H9 (cell line): ENCODE data around the gene MATN1. TPM values are rescaled to one million over a fixed set of nuclear protein-coding genes. Genes with fewer than 3 reads are reported as not detected.

Experiments
- DNase-seq: peaks from one replicate; pipeline ENCODE4 v3.0.0-alpha.2; 2017
- H2AFZ ChIP-seq: one replicate; pipeline ENCODE4 v1.6.1; 2013; ENCODE audit warnings: mild to moderate bottlenecking, low read length, control low read depth, moderate library complexity
- H2AK5ac ChIP-seq: 2 replicates; pipeline ENCODE4 v1.6.1; 2013; ENCODE audit warnings: low read length, control low read depth, mixed read lengths; ENCODE audit not compliant: insufficient read length
- H2BK120ac ChIP-seq: one replicate; pipeline ENCODE4 v1.6.1; 2013; ENCODE audit warnings: low read depth, mild to moderate bottlenecking, low read length, control low read depth, inconsistent platforms; ENCODE audit not compliant: poor library complexity, severe bottlenecking
- H2BK12ac ChIP-seq: 2 replicates; pipeline ENCODE4 v1.6.1; 2013; ENCODE audit warnings: low read length, control low read depth, mixed read lengths, low read depth; ENCODE audit not compliant: insufficient read length
- H2BK15ac ChIP-seq: 2 replicates; pipeline ENCODE4 v1.6.1; 2013; ENCODE audit warnings: low read depth, low read length, control low read depth
- H2BK20ac ChIP-seq: one replicate; pipeline ENCODE4 v1.6.1; 2013; ENCODE audit warnings: low read depth, mild to moderate bottlenecking, low read length, control low read depth, inconsistent platforms; ENCODE audit not compliant: poor library complexity, severe bottlenecking
- H2BK5ac ChIP-seq: 2 replicates; pipeline ENCODE4 v1.6.1; 2013; ENCODE audit warnings: low read length, control low read depth, mixed read lengths; ENCODE audit not compliant: insufficient read length
- H3K14ac ChIP-seq: 2 replicates; pipeline ENCODE4 v1.6.1; 2013; ENCODE audit warnings: low read length, control low read depth; ENCODE audit not compliant: insufficient read depth
- H3K18ac ChIP-seq: 2 replicates; pipeline ENCODE4 v1.6.1; 2013; ENCODE audit warnings: low read depth, mild to moderate bottlenecking, mixed read lengths, low read length, control low read depth; ENCODE audit not compliant: insufficient read length
- H3K23ac ChIP-seq: 2 replicates; pipeline ENCODE4 v1.6.1; 2013; ENCODE audit warnings: low read length, control low read depth, mixed read lengths, low read depth; ENCODE audit not compliant: insufficient read length
- H3K23me2 ChIP-seq: 2 replicates; pipeline ENCODE4 v1.6.1; 2013; ENCODE audit warnings: low read depth, mild to moderate bottlenecking, mixed read lengths, low read length, control low read depth; ENCODE audit not compliant: insufficient read length, poor library complexity, severe bottlenecking
- H3K27ac ChIP-seq: 2 replicates; pipeline ENCODE4 v1.5.1; 2013; ENCODE audit warnings: low read length, control low read depth, mixed read lengths, low read depth; ENCODE audit not compliant: insufficient read length
- H3K27me3 ChIP-seq: 2 replicates; pipeline ENCODE4 v1.6.1; 2013; ENCODE audit warnings: low read length, control low read depth, inconsistent platforms; ENCODE audit not compliant: insufficient read depth
- H3K4ac ChIP-seq: 2 replicates; pipeline ENCODE4 v1.6.1; 2013; ENCODE audit warnings: low read depth, mild to moderate bottlenecking, control low read depth, inconsistent platforms, low read length, moderate library complexity
- H3K4me1 ChIP-seq: 2 replicates; pipeline ENCODE4 v1.6.1; 2013; ENCODE audit warnings: low read length, control low read depth, inconsistent platforms; ENCODE audit not compliant: insufficient read depth
- H3K4me2 ChIP-seq: 2 replicates; pipeline ENCODE4 v1.6.1; 2013; ENCODE audit warnings: low read length, control low read depth, mixed read lengths; ENCODE audit not compliant: insufficient read length, insufficient read depth
- H3K56ac ChIP-seq: 2 replicates; pipeline ENCODE4 v1.6.1; 2013; ENCODE audit warnings: low read depth, mild to moderate bottlenecking, mixed read lengths, low read length, control low read depth; ENCODE audit not compliant: insufficient read length
- H3K79me1 ChIP-seq: 2 replicates; pipeline ENCODE4 v1.6.1; 2013; ENCODE audit warnings: low read depth, mild to moderate bottlenecking, moderate library complexity, low read length, control low read depth, inconsistent platforms; ENCODE audit not compliant: insufficient read depth, poor library complexity, severe bottlenecking
- H3K79me2 ChIP-seq: 2 replicates; pipeline ENCODE4 v1.6.1; 2013; ENCODE audit warnings: low read length, control low read depth, inconsistent platforms; ENCODE audit not compliant: insufficient read depth
- H3K9ac ChIP-seq: 2 replicates; pipeline ENCODE4 v1.6.1; 2013; ENCODE audit warnings: low read length, control low read depth, mixed read lengths; ENCODE audit not compliant: insufficient read length; ENCODE audit errors: extremely low read depth
- H3K9me3 ChIP-seq: one replicate; pipeline ENCODE4 v1.6.1; 2013; ENCODE audit warnings: low read depth, low read length, inconsistent platforms; ENCODE audit not compliant: control insufficient read depth
- H3T11ph ChIP-seq: one replicate; pipeline ENCODE4 v1.6.1; 2013; ENCODE audit warnings: mild to moderate bottlenecking, low read length, control low read depth, inconsistent platforms
- H4K20me1 ChIP-seq: one replicate; pipeline ENCODE4 v1.6.1; 2013; ENCODE audit not compliant: control insufficient read depth, insufficient read length, insufficient read depth
- H4K5ac ChIP-seq: 2 replicates; pipeline ENCODE4 v1.6.1; 2013; ENCODE audit warnings: low read depth, mild to moderate bottlenecking, mixed read lengths, low read length, control low read depth; ENCODE audit not compliant: insufficient read length
- H4K8ac ChIP-seq: replicated peaks from 2 replicates; pipeline ENCODE4 v1.6.1; 2013; ENCODE audit warnings: low read length, control low read depth, mixed read lengths, low read depth; ENCODE audit not compliant: insufficient read length
- H4K91ac ChIP-seq: 2 replicates; pipeline ENCODE4 v1.6.1; 2013; ENCODE audit warnings: low read depth, mild to moderate bottlenecking, moderate library complexity, mixed read lengths, low read length, control low read depth; ENCODE audit not compliant: insufficient read length
- H3K27ac Mint-ChIP-seq, 3 experiments: 2 replicates in 2 of 3; 3 replicates in 1 of 3; pipeline ENCODE4 v1.8.0; 2020 to 2021; ENCODE audit warnings: mixed read lengths in 3 of 3, mild to moderate bottlenecking in 1 of 3, moderate library complexity in 1 of 3
- H3K27me3 Mint-ChIP-seq: 2 replicates; pipeline ENCODE4 v1.8.0; 2021; ENCODE audit warnings: low read depth, mild to moderate bottlenecking, moderate library complexity, mixed read lengths
- H3K36me3 Mint-ChIP-seq, 3 experiments: 2 replicates in 2 of 3; 3 replicates in 1 of 3; pipeline ENCODE4 v1.8.0; 2020 to 2021; ENCODE audit warnings: low read depth in 3 of 3, mixed read lengths in 3 of 3; ENCODE audit not compliant: insufficient read depth in 1 of 3
- H3K4me1 Mint-ChIP-seq, 2 experiments: 2 replicates each; pipeline ENCODE4 v1.8.0; 2020; ENCODE audit warnings: mixed read lengths in 2 of 2
- H3K4me3 Mint-ChIP-seq, 2 experiments: 2 replicates in 1 of 2; 3 replicates in 1 of 2; pipeline ENCODE4 v1.8.0; 2020 to 2021; ENCODE audit warnings: mild to moderate bottlenecking in 2 of 2, mixed read lengths in 2 of 2, moderate library complexity in 1 of 2
- H3K9me3 Mint-ChIP-seq, 2 experiments: 2 replicates in 1 of 2; 3 replicates in 1 of 2; pipeline ENCODE4 v1.8.0; 2020; ENCODE audit warnings: mild to moderate bottlenecking in 2 of 2, mixed read lengths in 2 of 2, moderate library complexity in 1 of 2
- WGBS: extraction: QIAGEN DNeasy Blood & Tissue Kit; methylation state at CpG from one replicate; pipeline ENCODE4 v1.1.7; 2013; ENCODE audit warnings: missing lambda C conversion rate, low lambda C conversion rate, mixed read lengths; ENCODE audit not compliant: insufficient read length; ENCODE audit errors: extremely low coverage; 5-methylcytosine and 5-hydroxymethylcytosine counted together
- total RNA-seq: library from RNA; stranded (reverse); gene quantifications from 2 replicates; pipeline ENCODE4 v1.2.1, GENCODE V29; 2021
- TF ChIP-seq, protein P1 (sequence below): fragments of 200-600 bp; sonication (generic); conservative IDR thresholded peaks from 3 replicates; pipeline ENCODE4 v1.8.0; 2021; ENCODE audit warnings: antibody characterized with exemption, mild to moderate bottlenecking

The MATN1 gene
- total RNA-seq, 1 experiment from 2014 or later = not detected

DNA sequence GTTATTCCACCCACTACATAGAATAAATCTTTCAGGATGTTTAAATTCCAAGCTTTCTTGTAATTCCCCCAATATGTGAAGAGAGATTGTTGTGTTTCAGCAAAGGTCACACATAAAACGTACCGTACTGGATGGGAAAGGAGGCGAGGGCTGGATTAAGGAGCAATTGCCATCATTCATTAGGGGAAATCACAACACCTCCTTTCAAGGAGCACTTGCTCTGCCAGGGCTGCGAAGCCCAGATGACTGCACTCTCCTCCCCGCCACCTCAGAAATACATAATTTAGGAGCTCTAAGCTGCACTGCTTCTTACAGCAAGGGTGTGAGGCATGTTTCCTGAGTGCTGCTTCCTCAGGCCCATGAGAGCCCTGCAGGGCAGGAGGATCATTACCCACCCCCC is 29.6 kb downstream of the MATN1 start:
- H2BK20ac ChIP-seq = no peak overlapping the region
- H2AFZ ChIP-seq = no peak overlapping the region
- DNase-seq = no peak
- H3K14ac ChIP-seq = no peak overlapping the region
- no peak overlapping the region for H4K91ac ChIP-seq
- no peaks in the 10 kb centered on the region for H3K79me1 ChIP-seq
- no peaks in the 10 kb centered on the region for H3K9me3 Mint-ChIP-seq
- no peaks in the 10 kb centered on the region for H3K36me3 Mint-ChIP-seq
- no peak overlapping the region for H2BK15ac ChIP-seq
- no CpG with 5 or more reads among the region's 5 CpGs for WGBS
- no peak overlapping the region for H2BK120ac ChIP-seq
- H3K4ac ChIP-seq = no peak overlapping the region
- H3K56ac ChIP-seq = no peak overlapping the region
- H4K5ac ChIP-seq = no peak overlapping the region
- H2BK12ac ChIP-seq = no peak overlapping the region
- H2BK5ac ChIP-seq = no peak overlapping the region
- H3K18ac ChIP-seq = no peak overlapping the region
- no peak overlapping the region for H3K27ac Mint-ChIP-seq
- H3K23ac ChIP-seq = no peak overlapping the region
- H4K8ac ChIP-seq = no peak overlapping the region
- no peaks in the 10 kb centered on the region for H4K20me1 ChIP-seq
- H3K4me2 ChIP-seq = no peak overlapping the region
- no peaks in the 10 kb centered on the region for H3K9me3 ChIP-seq
- no peak overlapping the region for H3K4me3 Mint-ChIP-seq
- no peaks in the 10 kb centered on the region for H3K79me2 ChIP-seq
- no peak overlapping the region for H3K9ac ChIP-seq
- no peaks in the 10 kb centered on the region for H3K23me2 ChIP-seq
- no peak overlapping the region for H3T11ph ChIP-seq
- H3K27ac ChIP-seq = no peak overlapping the region
- TF ChIP-seq, protein P1, sequence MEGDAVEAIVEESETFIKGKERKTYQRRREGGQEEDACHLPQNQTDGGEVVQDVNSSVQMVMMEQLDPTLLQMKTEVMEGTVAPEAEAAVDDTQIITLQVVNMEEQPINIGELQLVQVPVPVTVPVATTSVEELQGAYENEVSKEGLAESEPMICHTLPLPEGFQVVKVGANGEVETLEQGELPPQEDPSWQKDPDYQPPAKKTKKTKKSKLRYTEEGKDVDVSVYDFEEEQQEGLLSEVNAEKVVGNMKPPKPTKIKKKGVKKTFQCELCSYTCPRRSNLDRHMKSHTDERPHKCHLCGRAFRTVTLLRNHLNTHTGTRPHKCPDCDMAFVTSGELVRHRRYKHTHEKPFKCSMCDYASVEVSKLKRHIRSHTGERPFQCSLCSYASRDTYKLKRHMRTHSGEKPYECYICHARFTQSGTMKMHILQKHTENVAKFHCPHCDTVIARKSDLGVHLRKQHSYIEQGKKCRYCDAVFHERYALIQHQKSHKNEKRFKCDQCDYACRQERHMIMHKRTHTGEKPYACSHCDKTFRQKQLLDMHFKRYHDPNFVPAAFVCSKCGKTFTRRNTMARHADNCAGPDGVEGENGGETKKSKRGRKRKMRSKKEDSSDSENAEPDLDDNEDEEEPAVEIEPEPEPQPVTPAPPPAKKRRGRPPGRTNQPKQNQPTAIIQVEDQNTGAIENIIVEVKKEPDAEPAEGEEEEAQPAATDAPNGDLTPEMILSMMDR = no peak
- peaks cover 11% of the 10 kb centered on the region; the same call in 1 of the 2 replicates for H3K4me1 ChIP-seq
- no peak overlapping the region for H2AK5ac ChIP-seq
- peaks cover 16 to 46% of the 10 kb centered on the region in 2 experiments for H3K4me1 Mint-ChIP-seq
- no peaks in the 10 kb centered on the region for H3K27me3 ChIP-seq
- H3K27me3 Mint-ChIP-seq = peaks cover 3% of the 10 kb centered on the region; the same call in 1 of the 2 replicates
